Esophagus muscularis mucosa (tissue), 4 donors: Measurements from ENCODE around the gene TBX2. TPM values are rescaled to one million over a fixed set of nuclear protein-coding genes. Genes with fewer than 3 reads are reported as not detected.

Experiments
- DNase-seq: peaks from one replicate; pipeline ENCODE4 v3.0.0-alpha.2; 2017; ENCODE audit errors: extremely low spot score
- H3K27ac ChIP-seq, 4 donors: fragments of 200-600 bp; sonication (generic); replicated peaks in 1 of 4; 1 replicate in 3 of 4; 2 replicates in 1 of 4; pipeline ENCODE4 v1.5.1; 2016 to 2019; ENCODE audit warnings: mild to moderate bottlenecking in 1 of 4
- H3K27me3 ChIP-seq, 4 donors: fragments of 200-600 bp; sonication (generic); one replicate each; pipeline versions ENCODE4 v1.5.1 to v1.6.0; 2016 to 2019
- H3K36me3 ChIP-seq, 4 donors: fragments of 200-600 bp; sonication (generic); one replicate each; pipeline ENCODE4 v1.5.1; 2016 to 2019
- H3K4me1 ChIP-seq, 4 donors: fragments of 200-600 bp; sonication (generic); one replicate each; pipeline ENCODE4 v1.5.1; 2016 to 2019
- H3K4me3 ChIP-seq, 4 donors: fragments of 200-600 bp; sonication (generic); 1 replicate in 2 of 4; 2 replicates in 2 of 4; pipeline ENCODE4 v1.5.1; 2016 to 2019; ENCODE audit warnings: mild to moderate bottlenecking in 4 of 4, moderate library complexity in 1 of 4
- H3K9me3 ChIP-seq, 4 donors: fragments of 200-600 bp; sonication (generic); 1 replicate in 3 of 4; 2 replicates in 1 of 4; pipeline ENCODE4 v1.5.1; 2016 to 2019
- CTCF ChIP-seq, 3 experiments: fragments of 200-600 bp in 2 of 3; fragments of 450-650 bp in 1 of 3; sonication (generic) in 2 of 3; IDR thresholded peaks; one replicate each; pipeline ENCODE4 v1.5.1; 2017 to 2019; ENCODE audit warnings: antibody characterized with exemption in 3 of 3, mild to moderate bottlenecking in 2 of 3, moderate library complexity in 1 of 3
- EP300 ChIP-seq: sonication (generic); formaldehyde crosslinking; IDR thresholded peaks from one replicate; pipeline ENCODE4 v1.6.1; 2017; ENCODE audit warnings: antibody characterized with exemption
- POLR2A ChIP-seq: fragments of 450-650 bp; IDR thresholded peaks from one replicate; pipeline ENCODE4 v1.6.1; 2017; ENCODE audit warnings: antibody characterized with exemption, moderate library complexity, mild to moderate bottlenecking, low read depth
- POLR2AphosphoS5 ChIP-seq, 2 donors: sonication (generic); formaldehyde crosslinking; IDR thresholded peaks; one replicate each; pipeline ENCODE4 v1.6.1; 2017; ENCODE audit warnings: antibody characterized with exemption in 2 of 2
- WGBS: methylation state at CpG from one replicate; pipeline ENCODE4 v1.1.5; 2018; 5-methylcytosine and 5-hydroxymethylcytosine counted together
- intact Hi-C: fragments of 100-400 bp; cut with DNase I; formaldehyde crosslinking; loops from one replicate; pipeline ENCODE4 v1.15.1; 2023
- total RNA-seq, 4 donors: library from RNA; depleted of rRNA; stranded (reverse); fragments of >200 nt; gene quantifications; one replicate each; pipeline versions ENCODE4 v1.1.0 to v1.2.1, GENCODE V29; 2016

TBX2 gene
- total RNA-seq, 4 donors from 2014 or later = 17.9 to 42.6 (median 31.3) TPM

GRCh38 chr17:61457226-61457983 is 57.8 kb downstream of the TBX2 start:
- WGBS = 48% methylated on average over 21 of the region's 39 CpGs
- Histone ChIP-seq H3K27ac (no peak overlapping the region), H3K4me3 (peak overlapping the region; percentile 32 to 40 (median 34)), H3K36me3 (no peaks in the 10 kb centered on the region), H3K4me1 (peaks cover 17 to 40% (median 31%) of the 10 kb centered on the region in 4 donors), H3K9me3 (peaks cover 0 to 4% (median 0%) of the 10 kb centered on the region in 4 donors), H3K27me3 (peaks cover 0 to 97% (median 56%) of the 10 kb centered on the region in 4 donors)
- intact Hi-C loops = no loop called here
- TF ChIP-seq POLR2AphosphoS5 (IDR thresholded peaks at IDR 0.05) (no peak), EP300 (no peak), POLR2A (no peak), CTCF (IDR thresholded peaks at IDR 0.05) (no peak)
- DNase-seq = no peak

GRCh38 chr17:61458000-61458399 is 58.4 kb downstream of the TBX2 start:
- Histone ChIP-seq H3K27me3 (peaks cover 0 to 97% (median 53%) of the 10 kb centered on the region in 4 donors), H3K4me3 (peak overlapping the region in 3 of 4 donors; percentile 32 to 40 (median 33)), H3K4me1 (peaks cover 17 to 39% (median 29%) of the 10 kb centered on the region in 4 donors), H3K36me3 (no peaks in the 10 kb centered on the region), H3K9me3 (peaks cover 0 to 4% (median 0%) of the 10 kb centered on the region in 4 donors), H3K27ac (no peak overlapping the region)
- DNase-seq = no peak
- intact Hi-C loops = no loop called here
- TF ChIP-seq CTCF (IDR thresholded peaks at IDR 0.05) (no peak), POLR2A (no peak), POLR2AphosphoS5 (IDR thresholded peaks at IDR 0.05) (no peak), EP300 (no peak)
- WGBS = 45% methylated on average over 14 of the region's 14 CpGs

DNA sequence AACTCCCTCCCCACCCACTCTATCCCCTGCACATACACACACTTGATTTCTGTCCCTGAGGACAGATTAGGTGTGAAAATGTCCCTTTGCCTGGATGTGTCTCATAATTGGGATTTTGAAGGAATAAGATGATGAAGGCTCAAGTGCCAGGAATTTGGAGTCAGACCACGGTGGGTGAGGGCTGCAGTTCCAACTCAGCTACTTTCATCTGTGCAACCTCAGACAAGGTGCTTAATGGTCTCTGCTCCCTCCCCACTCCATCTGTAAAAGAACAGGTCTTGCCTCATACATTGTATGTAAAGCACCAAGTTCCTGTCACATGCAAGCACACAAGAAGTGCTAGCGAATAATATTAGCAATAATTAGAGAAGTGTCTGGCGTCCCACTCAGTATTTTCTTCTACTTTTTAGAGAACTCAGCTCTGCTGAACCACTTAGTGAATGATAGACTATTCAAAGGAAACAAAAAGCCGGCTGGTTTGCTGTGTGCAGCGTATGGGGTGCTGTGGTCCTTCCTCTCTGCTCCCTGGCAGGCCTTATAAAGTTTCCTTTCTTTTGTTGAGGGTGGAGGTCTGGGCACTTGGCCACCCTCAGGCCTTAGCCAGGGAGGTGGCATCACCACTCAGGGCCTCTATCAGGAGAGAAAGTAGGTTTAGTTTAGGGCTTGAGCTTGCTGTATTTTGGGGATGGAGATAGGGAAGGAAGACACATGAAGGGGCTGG is 58.9 kb downstream of the TBX2 start:
- Histone ChIP-seq H3K36me3 (no peaks in the 10 kb centered on the region), H3K27ac (no peak overlapping the region), H3K4me3 (no peak overlapping the region), H3K27me3 (peaks cover 0 to 98% (median 53%) of the 10 kb centered on the region in 4 donors), H3K4me1 (peaks cover 17 to 39% (median 29%) of the 10 kb centered on the region in 4 donors), H3K9me3 (peaks cover 0 to 4% (median 0%) of the 10 kb centered on the region in 4 donors)
- intact Hi-C loops = no loop called here
- no peak for DNase-seq
- WGBS = 72% methylated on average over 5 of the region's 5 CpGs
- TF ChIP-seq EP300 = no peak
- TF ChIP-seq POLR2AphosphoS5 (IDR thresholded peaks at IDR 0.05) = no peak
- TF ChIP-seq CTCF (IDR thresholded peaks at IDR 0.05) = no peak
- TF ChIP-seq POLR2A = no peak

Other genes with a start within 250 kb of the TBX2 start
- gene TBX4, start 52.6 kb downstream of the TBX2 start, total RNA-seq = not detected
- gene NACA2, start 191.4 kb downstream of the TBX2 start, total RNA-seq = not detected